HCT116 (cell line): Measurements from ENCODE around the gene PRDM11. TPM values are rescaled to one million over a fixed set of nuclear protein-coding genes. Genes with fewer than 3 reads are reported as not detected.

Experiments
- ATAC-seq: fragments of 200-7000 bp; cut with Tn5 transposase; 2 replicates; pipeline ENCODE4 v1.9.1; 2020; ENCODE audit warnings: mild to moderate bottlenecking, moderate library complexity
- BruUV-seq: library from RNA; stranded (reverse); fragments of 400-500 nt; replicated peaks from 2 replicates; lab custom pipeline; 2021; lab: Mats Ljungman, UMichigan
- CTCF ChIA-PET: fragments of 300-600 bp; sonication (Branson Sonifier 250); formaldehyde crosslinking; loops from one replicate; lab custom pipeline; 2021; ENCODE audit warnings: antibody characterized with exemption; lab: Charles Lee
- POLR2A ChIA-PET: fragments of 300-600, 350-600 bp; sonication (Branson Sonifier 250); formaldehyde crosslinking; loops from one replicate; lab custom pipeline; 2021; ENCODE audit warnings: antibody characterized with exemption; lab: Charles Lee
- RAD21 ChIA-PET, 2 experiments: fragments of 300-600 bp; sonication (Branson Sonifier 250); formaldehyde crosslinking; loops; one replicate each; lab custom pipeline; 2023; ENCODE audit warnings: low total read pairs in 2 of 2; ENCODE audit not compliant: uncharacterized antibody in 2 of 2, unreplicated experiment in 2 of 2, low non-redundant PET in 1 of 2; lab: Charles Lee
- DNase-seq: peaks from one replicate; pipeline ENCODE4 v3.0.0-alpha.2; 2010; ENCODE audit warnings: low read depth, low spot score
- H2AFZ ChIP-seq: fragments of 200-600 bp; shearing (Covaris generic), sonication (generic); 2 replicates; pipeline ENCODE4 v1.6.1; 2017; ENCODE audit warnings: low read depth, mixed run types, mixed read lengths, antibody characterized with exemption, low read length; ENCODE audit not compliant: poor library complexity, severe bottlenecking
- H3K27ac ChIP-seq: 2 replicates; pipeline ENCODE4 v1.5.1; 2012; ENCODE audit warnings: low read depth, low read length
- H3K27me3 ChIP-seq: fragments of 200-600 bp; sonication (generic); 2 replicates; pipeline ENCODE4 v1.6.1; 2016; ENCODE audit warnings: mixed run types, low read length, mixed read lengths; ENCODE audit not compliant: insufficient read depth
- H3K36me3 ChIP-seq, 2 experiments: fragments of 200-500 bp in 1 of 2; fragments of 200-600 bp in 1 of 2; sonication (Bioruptor generic) in 1 of 2; sonication (generic) in 1 of 2; 2 replicates each; pipeline versions ENCODE4 v1.5.1 to v1.6.1; 2014 to 2016; ENCODE audit warnings: low read length in 2 of 2, inconsistent platforms in 1 of 2, mixed read lengths in 1 of 2, mixed run types in 1 of 2; ENCODE audit not compliant: insufficient read depth in 2 of 2, control insufficient read depth in 1 of 2
- H3K4me1 ChIP-seq, 2 experiments: fragments of 200-600 bp in 1 of 2; sonication (generic) in 1 of 2; 2 replicates each; pipeline versions ENCODE4 v1.5.1 to v1.6.1; 2012 to 2017; ENCODE audit warnings: low read length in 2 of 2, inconsistent platforms in 1 of 2, mild to moderate bottlenecking in 1 of 2, mixed read lengths in 1 of 2, mixed run types in 1 of 2, moderate library complexity in 1 of 2; ENCODE audit not compliant: insufficient read depth in 2 of 2, control insufficient read depth in 1 of 2
- H3K4me2 ChIP-seq: fragments of 200-600 bp; sonication (generic); 2 replicates; pipeline ENCODE4 v1.6.1; 2017; ENCODE audit warnings: mixed run types, low read length, mixed read lengths
- H3K4me3 ChIP-seq, 2 experiments: fragments of 200-600 bp in 1 of 2; sonication (generic) in 1 of 2; replicated peaks in 1 of 2; 2 replicates each; pipeline ENCODE4 v1.5.1; 2011 to 2016; ENCODE audit warnings: low read length in 2 of 2, control low read depth in 1 of 2, low read depth in 1 of 2, mild to moderate bottlenecking in 1 of 2, mixed read lengths in 1 of 2, mixed run types in 1 of 2
- H3K79me2 ChIP-seq: fragments of 200-600 bp; sonication (generic); 2 replicates; pipeline ENCODE4 v1.6.1; 2017; ENCODE audit warnings: mild to moderate bottlenecking, mixed run types, low read length, moderate library complexity, mixed read lengths; ENCODE audit not compliant: insufficient read depth
- H3K9ac ChIP-seq: fragments of 200-600 bp; sonication (generic); 2 replicates; pipeline ENCODE4 v1.6.1; 2016; ENCODE audit warnings: low read length, mixed read lengths
- H3K9me2 ChIP-seq: fragments of 200-600 bp; sonication (generic), shearing (Covaris generic); 2 replicates; pipeline ENCODE4 v1.6.1; 2017; ENCODE audit warnings: mixed run types, mild to moderate bottlenecking, moderate library complexity; ENCODE audit not compliant: insufficient read depth
- H3K9me3 ChIP-seq, 2 experiments: fragments of 200-500 bp in 1 of 2; fragments of 200-600 bp in 1 of 2; sonication (Bioruptor generic) in 1 of 2; sonication (generic) in 1 of 2; 2 replicates each; pipeline ENCODE4 v1.6.1; 2014 to 2017; ENCODE audit warnings: low read length in 2 of 2, mixed read lengths in 2 of 2, inconsistent platforms in 1 of 2, low read depth in 1 of 2, mild to moderate bottlenecking in 1 of 2, mixed run types in 1 of 2, moderate library complexity in 1 of 2; ENCODE audit not compliant: control insufficient read depth in 1 of 2, insufficient read depth in 1 of 2
- H4K20me1 ChIP-seq: fragments of 200-600 bp; sonication (generic), shearing (Covaris generic); 2 replicates; pipeline ENCODE4 v1.6.1; 2017; ENCODE audit warnings: mixed run types, mild to moderate bottlenecking, moderate library complexity; ENCODE audit not compliant: insufficient read depth
- CEBPB ChIP-seq: IDR thresholded peaks from 2 replicates; pipeline ENCODE4 v1.6.1; 2012; ENCODE audit warnings: low read depth
- EGR1 ChIP-seq: IDR thresholded peaks from 2 replicates; pipeline ENCODE4 v1.6.1; 2012; ENCODE audit warnings: low read depth
- EZH2phosphoT487 ChIP-seq: fragments of 200-600 bp; IDR thresholded peaks from 2 replicates; pipeline ENCODE4 v1.6.1; 2018; ENCODE audit warnings: antibody characterized with exemption, borderline replicate concordance
- POLR2A ChIP-seq: IDR thresholded peaks from 2 replicates; pipeline ENCODE4 v1.7.0; 2011; ENCODE audit warnings: borderline replicate concordance; ENCODE audit not compliant: insufficient read depth, insufficient read length; ENCODE audit errors: extremely low read depth
- POLR2AphosphoS5 ChIP-seq: IDR thresholded peaks from 2 replicates; pipeline ENCODE4 v1.6.1; 2011; ENCODE audit warnings: mild to moderate bottlenecking, low read depth, low read length, moderate library complexity
- RAD21 ChIP-seq: IDR thresholded peaks from 2 replicates; pipeline ENCODE4 v1.6.1; 2012; ENCODE audit warnings: low read depth, mild to moderate bottlenecking
- SIN3A ChIP-seq: IDR thresholded peaks from 2 replicates; pipeline ENCODE4 v1.6.1; 2012; ENCODE audit warnings: low read depth
- SRF ChIP-seq: IDR thresholded peaks from 2 replicates; pipeline ENCODE4 v1.6.1; 2012; ENCODE audit warnings: low read depth
- YY1 ChIP-seq: IDR thresholded peaks from 2 replicates; pipeline ENCODE4 v1.6.1; 2011; ENCODE audit warnings: low read length, low read depth, moderate library complexity, mild to moderate bottlenecking; ENCODE audit not compliant: insufficient replicate concordance; ENCODE audit errors: extremely low read depth
- intact Hi-C: fragments of 100-400 bp; cut with micrococcal nuclease; formaldehyde crosslinking; loops from 2 replicates; pipeline ENCODE4 v1.10.0; 2022
- total RNA-seq: library from RNA; stranded (reverse); gene quantifications from one replicate; pipeline ENCODE4 v1.2.1, GENCODE V29; 2021; ENCODE audit not compliant: unreplicated experiment
- TF ChIP-seq, protein P1 (sequence below): IDR thresholded peaks from 2 replicates; pipeline ENCODE4 v1.6.1; 2012
- TF ChIP-seq, protein P2 (sequence below): IDR thresholded peaks from 2 replicates; pipeline ENCODE4 v1.6.1; 2011; ENCODE audit warnings: mild to moderate bottlenecking, low read length, moderate library complexity; ENCODE audit not compliant: insufficient replicate concordance; ENCODE audit errors: extremely low read depth
- TF ChIP-seq, protein P3 (sequence below), 3 experiments: fragments of 200-600 bp in 1 of 3; sonication (generic) in 1 of 3; IDR thresholded peaks in 2 of 3; conservative IDR thresholded peaks in 1 of 3; 2 replicates each; pipeline ENCODE4 v1.5.1; 2012 to 2017; ENCODE audit warnings: low read depth in 2 of 3, low read length in 2 of 3, antibody characterized with exemption in 1 of 3, borderline replicate concordance in 1 of 3, control low read depth in 1 of 3, mild to moderate bottlenecking in 1 of 3, mixed read lengths in 1 of 3, mixed run types in 1 of 3, moderate library complexity in 1 of 3; ENCODE audit not compliant: insufficient read depth in 1 of 3
- TF ChIP-seq, protein P4 (sequence below): IDR thresholded peaks from 2 replicates; pipeline ENCODE4 v1.6.1; 2012

The PRDM11 gene
- total RNA-seq, 1 experiment from 2014 or later = 9.3 TPM

DNA sequence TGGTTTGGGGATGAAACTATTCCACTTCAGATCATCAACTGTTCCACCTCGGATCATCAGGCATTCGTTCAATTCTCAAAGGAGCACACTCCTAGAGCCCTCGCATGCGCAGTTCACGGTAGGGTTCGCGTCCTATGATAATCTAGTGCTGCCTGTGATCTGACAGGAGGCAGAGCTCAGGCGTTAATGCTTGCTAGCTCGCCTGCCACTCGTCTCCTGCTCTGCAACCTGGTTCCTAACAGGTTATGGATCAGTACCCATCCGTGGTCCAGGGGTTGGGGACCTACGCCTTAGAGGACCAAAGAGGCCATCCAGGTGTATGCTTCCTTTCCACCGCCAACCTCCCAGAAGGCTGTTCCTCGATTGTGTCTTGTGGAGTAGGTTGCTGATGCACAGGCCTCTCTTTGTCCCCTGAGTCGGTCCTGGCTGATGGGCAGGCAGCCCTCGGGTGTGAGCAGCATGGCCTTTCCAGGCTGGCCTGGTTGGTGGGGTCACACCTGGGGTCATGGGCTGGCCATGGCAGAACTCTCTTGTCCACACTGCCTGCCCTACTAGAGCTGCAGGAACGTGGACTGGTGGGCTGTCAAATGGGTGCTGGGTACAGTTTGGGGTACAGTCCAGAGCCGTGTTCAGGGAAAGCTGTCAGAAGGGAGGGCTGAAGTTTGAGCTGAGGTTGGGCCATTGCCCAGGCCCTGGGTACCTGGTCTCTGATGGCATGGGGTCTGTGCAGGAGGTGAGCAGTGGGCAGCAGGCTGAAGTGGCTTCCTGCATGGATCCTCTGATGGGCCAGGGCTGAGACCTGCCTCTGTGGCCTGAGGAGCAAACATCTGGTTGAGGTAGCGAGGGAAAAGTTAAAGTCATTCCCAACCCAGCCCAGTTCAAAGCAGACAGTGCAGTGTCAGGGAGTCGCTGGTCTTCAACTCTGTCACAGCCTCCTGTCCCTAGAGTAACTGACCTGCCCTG, 11.1 kb downstream of the PRDM11 start:
- Histone ChIP-seq H4K20me1 (no peaks in the 10 kb centered on the region), H3K9me3 (no peaks in the 10 kb centered on the region), H3K27me3 (no peaks in the 10 kb centered on the region), H3K79me2 (no peaks in the 10 kb centered on the region), H3K36me3 (no peaks in the 10 kb centered on the region), H3K4me3 (no peak overlapping the region), H3K9me2 (no peaks in the 10 kb centered on the region), H3K4me1 (no peaks in the 10 kb centered on the region), H3K4me2 (no peak overlapping the region), H3K9ac (no peak overlapping the region), H2AFZ (no peak overlapping the region), H3K27ac (no peak overlapping the region)
- RAD21 ChIA-PET = no interaction called here
- BruUV-seq = no TSS peak
- CTCF ChIA-PET = no interaction called here
- POLR2A ChIA-PET = no interaction called here
- no peak for TF ChIP-seq POLR2A
- no peak for TF ChIP-seq EZH2phosphoT487
- no peak for TF ChIP-seq YY1
- TF ChIP-seq, protein P1, sequence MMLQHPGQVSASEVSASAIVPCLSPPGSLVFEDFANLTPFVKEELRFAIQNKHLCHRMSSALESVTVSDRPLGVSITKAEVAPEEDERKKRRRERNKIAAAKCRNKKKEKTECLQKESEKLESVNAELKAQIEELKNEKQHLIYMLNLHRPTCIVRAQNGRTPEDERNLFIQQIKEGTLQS = no peak
- TF ChIP-seq, protein P2, sequence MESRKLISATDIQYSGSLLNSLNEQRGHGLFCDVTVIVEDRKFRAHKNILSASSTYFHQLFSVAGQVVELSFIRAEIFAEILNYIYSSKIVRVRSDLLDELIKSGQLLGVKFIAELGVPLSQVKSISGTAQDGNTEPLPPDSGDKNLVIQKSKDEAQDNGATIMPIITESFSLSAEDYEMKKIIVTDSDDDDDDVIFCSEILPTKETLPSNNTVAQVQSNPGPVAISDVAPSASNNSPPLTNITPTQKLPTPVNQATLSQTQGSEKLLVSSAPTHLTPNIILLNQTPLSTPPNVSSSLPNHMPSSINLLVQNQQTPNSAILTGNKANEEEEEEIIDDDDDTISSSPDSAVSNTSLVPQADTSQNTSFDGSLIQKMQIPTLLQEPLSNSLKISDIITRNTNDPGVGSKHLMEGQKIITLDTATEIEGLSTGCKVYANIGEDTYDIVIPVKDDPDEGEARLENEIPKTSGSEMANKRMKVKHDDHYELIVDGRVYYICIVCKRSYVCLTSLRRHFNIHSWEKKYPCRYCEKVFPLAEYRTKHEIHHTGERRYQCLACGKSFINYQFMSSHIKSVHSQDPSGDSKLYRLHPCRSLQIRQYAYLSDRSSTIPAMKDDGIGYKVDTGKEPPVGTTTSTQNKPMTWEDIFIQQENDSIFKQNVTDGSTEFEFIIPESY = no peak
- TF ChIP-seq, protein P3, sequence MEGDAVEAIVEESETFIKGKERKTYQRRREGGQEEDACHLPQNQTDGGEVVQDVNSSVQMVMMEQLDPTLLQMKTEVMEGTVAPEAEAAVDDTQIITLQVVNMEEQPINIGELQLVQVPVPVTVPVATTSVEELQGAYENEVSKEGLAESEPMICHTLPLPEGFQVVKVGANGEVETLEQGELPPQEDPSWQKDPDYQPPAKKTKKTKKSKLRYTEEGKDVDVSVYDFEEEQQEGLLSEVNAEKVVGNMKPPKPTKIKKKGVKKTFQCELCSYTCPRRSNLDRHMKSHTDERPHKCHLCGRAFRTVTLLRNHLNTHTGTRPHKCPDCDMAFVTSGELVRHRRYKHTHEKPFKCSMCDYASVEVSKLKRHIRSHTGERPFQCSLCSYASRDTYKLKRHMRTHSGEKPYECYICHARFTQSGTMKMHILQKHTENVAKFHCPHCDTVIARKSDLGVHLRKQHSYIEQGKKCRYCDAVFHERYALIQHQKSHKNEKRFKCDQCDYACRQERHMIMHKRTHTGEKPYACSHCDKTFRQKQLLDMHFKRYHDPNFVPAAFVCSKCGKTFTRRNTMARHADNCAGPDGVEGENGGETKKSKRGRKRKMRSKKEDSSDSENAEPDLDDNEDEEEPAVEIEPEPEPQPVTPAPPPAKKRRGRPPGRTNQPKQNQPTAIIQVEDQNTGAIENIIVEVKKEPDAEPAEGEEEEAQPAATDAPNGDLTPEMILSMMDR (IDR thresholded peaks at IDR 0.05 in 2 of 3, conservative IDR thresholded peaks at IDR 0.05 in 1 of 3; ENCODE audit: borderline replicate concordance in 1 of 3, insufficient read depth in 1 of 3, low read depth in 2 of 3, low read length in 2 of 3) = no peak
- TF ChIP-seq POLR2AphosphoS5 = no peak
- no peak for TF ChIP-seq SRF
- no peak for TF ChIP-seq SIN3A
- no peak for TF ChIP-seq CEBPB
- TF ChIP-seq, protein P4, sequence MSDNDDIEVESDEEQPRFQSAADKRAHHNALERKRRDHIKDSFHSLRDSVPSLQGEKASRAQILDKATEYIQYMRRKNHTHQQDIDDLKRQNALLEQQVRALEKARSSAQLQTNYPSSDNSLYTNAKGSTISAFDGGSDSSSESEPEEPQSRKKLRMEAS = no peak
- TF ChIP-seq EGR1 = no peak
- TF ChIP-seq RAD21 = no peak
- ATAC-seq (no peak), DNase-seq (no peak)
- intact Hi-C loops = no loop called here
